ENCODE results near the gene TPBGL. TPM values are rescaled to one million over a fixed set of nuclear protein-coding genes. Genes with fewer than 3 reads are reported as not detected.

Gene TPBGL
- total RNA-seq, 2 donors from 2014 or later, result 0.07 to 0.14 TPM

- peak; percentile 66 to 79 for ATAC-seq (replicated peaks in 1 of 2)
- H3K9me3 Mint-ChIP-seq, result no peaks in the 10 kb centered on the region
- peak; percentile 29 to 30 for DNase-seq
- H3K4me1 Mint-ChIP-seq (ENCODE audit: low read depth), result peaks cover 39% of the 10 kb centered on the region
- H3K27ac Mint-ChIP-seq, result peak overlapping the region; percentile 6
- no peaks in the 10 kb centered on the region for H3K27me3 Mint-ChIP-seq (ENCODE audit: low read depth)
- H3K36me3 Mint-ChIP-seq (ENCODE audit: insufficient read depth in 2 of 2), result no peaks in the 10 kb centered on the region
- H3K4me3 Mint-ChIP-seq, result no peak overlapping the region
Observed at GRCh38 chr11:75263944-75264349, 23.4 kb downstream of the TPBGL start.

GRCh38 chr11:75264356-75264755, 23.8 kb downstream of the TPBGL start:
- no peaks in the 10 kb centered on the region for H3K9me3 Mint-ChIP-seq
- H3K36me3 Mint-ChIP-seq (ENCODE audit: insufficient read depth in 2 of 2), result no peaks in the 10 kb centered on the region
- peak; percentile 41 to 45 for ATAC-seq (replicated peaks in 1 of 2)
- H3K27ac Mint-ChIP-seq, result peak overlapping the region; percentile 86
- no peak for DNase-seq
- H3K4me3 Mint-ChIP-seq, result no peak overlapping the region
- H3K4me1 Mint-ChIP-seq (ENCODE audit: low read depth), result peaks cover 39% of the 10 kb centered on the region
- no peaks in the 10 kb centered on the region for H3K27me3 Mint-ChIP-seq (ENCODE audit: low read depth)

- ATAC-seq (replicated peaks in 1 of 2), result no peak
- H3K27ac Mint-ChIP-seq, result peak overlapping the region; percentile 86
- no peaks in the 10 kb centered on the region for H3K36me3 Mint-ChIP-seq (ENCODE audit: insufficient read depth in 2 of 2)
- H3K9me3 Mint-ChIP-seq, result no peaks in the 10 kb centered on the region
- H3K4me1 Mint-ChIP-seq (ENCODE audit: low read depth), result peaks cover 33% of the 10 kb centered on the region
- H3K27me3 Mint-ChIP-seq (ENCODE audit: low read depth), result no peaks in the 10 kb centered on the region
- DNase-seq, result no peak
- H3K4me3 Mint-ChIP-seq, result no peak overlapping the region
Observed at GRCh38 chr11:75264971-75265370, 24.4 kb downstream of the TPBGL start.

GRCh38 chr11:75265851-75266531, 25.4 kb downstream of the TPBGL start:
- H3K9me3 Mint-ChIP-seq, result no peaks in the 10 kb centered on the region
- no peak for DNase-seq
- no peak overlapping the region for H3K27ac Mint-ChIP-seq
- H3K4me1 Mint-ChIP-seq (ENCODE audit: low read depth), result peaks cover 24% of the 10 kb centered on the region
- no peaks in the 10 kb centered on the region for H3K36me3 Mint-ChIP-seq (ENCODE audit: insufficient read depth in 2 of 2)
- H3K4me3 Mint-ChIP-seq, result no peak overlapping the region
- no peaks in the 10 kb centered on the region for H3K27me3 Mint-ChIP-seq (ENCODE audit: low read depth)
- no peak for ATAC-seq (replicated peaks in 1 of 2)

- no peak for DNase-seq
- H3K9me3 Mint-ChIP-seq, result no peaks in the 10 kb centered on the region
- no peaks in the 10 kb centered on the region for H3K27me3 Mint-ChIP-seq (ENCODE audit: low read depth)
- no peak for ATAC-seq (replicated peaks in 1 of 2)
- peaks cover 16% of the 10 kb centered on the region for H3K4me1 Mint-ChIP-seq (ENCODE audit: low read depth)
- H3K36me3 Mint-ChIP-seq (ENCODE audit: insufficient read depth in 2 of 2), result no peaks in the 10 kb centered on the region
- no peak overlapping the region for H3K4me3 Mint-ChIP-seq
- H3K27ac Mint-ChIP-seq, result no peak overlapping the region
Observed at GRCh38 chr11:75267171-75267970, 26.8 kb downstream of the TPBGL start.

- ATAC-seq (replicated peaks in 1 of 2) (no peak), DNase-seq (no peak)
- H3K27me3 Mint-ChIP-seq (ENCODE audit: low read depth), result no peaks in the 10 kb centered on the region
- H3K36me3 Mint-ChIP-seq (ENCODE audit: insufficient read depth in 2 of 2), result no peaks in the 10 kb centered on the region
- no peak overlapping the region for H3K4me3 Mint-ChIP-seq
- H3K9me3 Mint-ChIP-seq, result no peaks in the 10 kb centered on the region
- no peak overlapping the region for H3K27ac Mint-ChIP-seq
- H3K4me1 Mint-ChIP-seq (ENCODE audit: low read depth), result peaks cover 10% of the 10 kb centered on the region
Observed at GRCh38 chr11:75268626-75269366, 28.2 kb downstream of the TPBGL start.

- Mint-ChIP-seq H3K9me3 (no peaks in the 10 kb centered on the region), H3K27me3 (ENCODE audit: low read depth) (no peaks in the 10 kb centered on the region), H3K4me3 (no peak overlapping the region), H3K36me3 (ENCODE audit: insufficient read depth in 2 of 2) (no peaks in the 10 kb centered on the region), H3K4me1 (ENCODE audit: low read depth) (peaks cover 5% of the 10 kb centered on the region), H3K27ac (no peak overlapping the region)
- no peak for DNase-seq
- ATAC-seq (replicated peaks in 1 of 2), result no peak
Observed at GRCh38 chr11:75269367-75269660, 28.7 kb downstream of the TPBGL start.

- Mint-ChIP-seq H3K36me3 (ENCODE audit: insufficient read depth in 2 of 2) (no peaks in the 10 kb centered on the region), H3K27me3 (ENCODE audit: low read depth) (no peaks in the 10 kb centered on the region), H3K4me3 (no peak overlapping the region), H3K9me3 (no peaks in the 10 kb centered on the region), H3K27ac (no peak overlapping the region), H3K4me1 (ENCODE audit: low read depth) (no peaks in the 10 kb centered on the region)
- ATAC-seq (replicated peaks in 1 of 2), result no peak
- no peak for DNase-seq
Observed at GRCh38 chr11:75269896-75270295, 29.3 kb downstream of the TPBGL start.

- Mint-ChIP-seq H3K4me3 (no peak overlapping the region), H3K4me1 (ENCODE audit: low read depth) (peaks cover 9% of the 10 kb centered on the region), H3K27ac (no peak overlapping the region), H3K36me3 (ENCODE audit: insufficient read depth in 2 of 2) (peaks cover 0 to 3% of the 10 kb centered on the region in 2 donors), H3K27me3 (ENCODE audit: low read depth) (no peaks in the 10 kb centered on the region), H3K9me3 (no peaks in the 10 kb centered on the region)
- DNase-seq (no peak), ATAC-seq (replicated peaks in 1 of 2) (no peak)
Observed at GRCh38 chr11:75270896-75271418, 30.4 kb downstream of the TPBGL start.

GRCh38 chr11:75271730-75272129, 31.2 kb downstream of the TPBGL start:
- ATAC-seq (replicated peaks in 1 of 2) (no peak), DNase-seq (no peak)
- H3K27me3 Mint-ChIP-seq (ENCODE audit: low read depth), result no peaks in the 10 kb centered on the region
- H3K27ac Mint-ChIP-seq, result peak overlapping the region; percentile 72
- H3K9me3 Mint-ChIP-seq, result no peaks in the 10 kb centered on the region
- H3K36me3 Mint-ChIP-seq (ENCODE audit: insufficient read depth in 2 of 2), result peaks cover 0 to 3% of the 10 kb centered on the region in 2 donors
- no peak overlapping the region for H3K4me3 Mint-ChIP-seq
- peaks cover 17% of the 10 kb centered on the region for H3K4me1 Mint-ChIP-seq (ENCODE audit: low read depth)

GRCh38 chr11:75272391-75272790, 31.8 kb downstream of the TPBGL start:
- Mint-ChIP-seq H3K4me3 (no peak overlapping the region), H3K4me1 (ENCODE audit: low read depth) (peaks cover 23% of the 10 kb centered on the region), H3K27ac (peak overlapping the region; percentile 50), H3K27me3 (ENCODE audit: low read depth) (no peaks in the 10 kb centered on the region), H3K9me3 (no peaks in the 10 kb centered on the region), H3K36me3 (ENCODE audit: insufficient read depth in 2 of 2) (peaks cover 0 to 3% of the 10 kb centered on the region in 2 donors)
- ATAC-seq (replicated peaks in 1 of 2) (no peak), DNase-seq (no peak)

- Mint-ChIP-seq H3K27me3 (ENCODE audit: low read depth) (no peaks in the 10 kb centered on the region), H3K36me3 (ENCODE audit: insufficient read depth in 2 of 2) (peaks cover 0 to 3% of the 10 kb centered on the region in 2 donors), H3K4me3 (no peak overlapping the region), H3K9me3 (no peaks in the 10 kb centered on the region), H3K27ac (peak overlapping the region; percentile 6), H3K4me1 (ENCODE audit: low read depth) (peaks cover 26% of the 10 kb centered on the region)
- DNase-seq (no peak), ATAC-seq (replicated peaks in 1 of 2) (no peak)
Observed at GRCh38 chr11:75272821-75273301, 32.3 kb downstream of the TPBGL start.
